Uterus (tissue), 2 donors: ENCODE measurements around the gene PPP2R2B.

ENCODE experiments used
- CTCF ChIP-seq, 4 experiments: fragments of 200-600 bp in 2 of 4; fragments of 450-650 bp in 2 of 4; sonication (generic) in 2 of 4; IDR thresholded peaks; one replicate each; pipeline ENCODE4 v1.5.1; 2016 to 2019; ENCODE audit warnings: antibody characterized with exemption in 4 of 4, mild to moderate bottlenecking in 2 of 4, moderate library complexity in 1 of 4
- POLR2A ChIP-seq, 2 donors: fragments of 450-650 bp; IDR thresholded peaks; one replicate each; pipeline ENCODE4 v1.6.1; 2016; ENCODE audit warnings: antibody characterized with exemption in 2 of 2, mild to moderate bottlenecking in 1 of 2, moderate library complexity in 1 of 2

- TF ChIP-seq CTCF (IDR thresholded peaks at IDR 0.05) (no peak), POLR2A (IDR thresholded peaks at IDR 0.05) (no peak)
These were observed 628 bp downstream of the PPP2R2B start for GRCh38 chr5:146877783-146878475.
